Lower leg skin (tissue), 4 donors: ENCODE results near the gene CACNA1A. TPM values are rescaled to one million over a fixed set of nuclear protein-coding genes. Genes with fewer than 3 reads are reported as not detected.
"Not testable (repeated sequence)": the region's sequence is repeated elsewhere in the genome, so short reads cannot be mapped to it uniquely, and the experiment has no call there.

Experiments used
- DNase-seq, 2 donors: peaks; one replicate each; pipeline ENCODE4 v3.0.0-alpha.2; 2019; ENCODE audit warnings: low spot score in 2 of 2
- H3K4me3 ChIP-seq: fragments of 200-600 bp; sonication (generic); 2 replicates; pipeline ENCODE4 v1.5.1; 2017; ENCODE audit warnings: mild to moderate bottlenecking, low read depth; ENCODE audit not compliant: poor library complexity, severe bottlenecking
- CTCF ChIP-seq, 3 donors: fragments of 450-650 bp; IDR thresholded peaks; one replicate each; pipeline ENCODE4 v1.5.1; 2016; ENCODE audit warnings: antibody characterized with exemption in 3 of 3, mild to moderate bottlenecking in 3 of 3, moderate library complexity in 2 of 3
- POLR2A ChIP-seq, 2 donors: fragments of 450-650 bp; IDR thresholded peaks; one replicate each; pipeline ENCODE4 v1.6.1; 2016 to 2017; ENCODE audit warnings: antibody characterized with exemption in 2 of 2, mild to moderate bottlenecking in 1 of 2, moderate library complexity in 1 of 2
- WGBS, 2 donors: methylation state at CpG; one replicate each; pipeline ENCODE4 v1.1.5; 2018; 5-methylcytosine and 5-hydroxymethylcytosine counted together
- intact Hi-C: fragments of 100-400 bp; cut with DNase I; formaldehyde crosslinking; loops from one replicate; pipeline ENCODE4 v1.15.0; 2023; ENCODE audit warnings: low total_unique reads
- total RNA-seq, 4 donors: library from RNA; depleted of rRNA; stranded (reverse); fragments of >200 nt; gene quantifications; one replicate each; pipeline ENCODE4 v1.1.0, GENCODE V29; 2016

The CACNA1A gene
- total RNA-seq, 4 donors from 2014 or later, result 0.16 to 0.46 (median 0.22) TPM; not detected in 1

GRCh38 chr19:13262450-13262849 is 243.8 kb downstream of the CACNA1A start:
- DNase-seq, result no peak
- H3K4me3 ChIP-seq, result no peak overlapping the region
- TF ChIP-seq POLR2A (IDR thresholded peaks at IDR 0.05) (no peak), CTCF (IDR thresholded peaks at IDR 0.05) (peak in 1 of 3 donors; percentile 19)
- 55 to 58% methylated on average over 8 of the region's 8 CpGs for WGBS, 2 donors
- intact Hi-C loops, result loop anchor here (10.0 kb wide), 2 partner anchors 148 to 288 kb away; partner anchors contain the start of genes NACC1 and TRMT1

GRCh38 chr19:13260883-13261653 is 245.2 kb downstream of the CACNA1A start:
- TF ChIP-seq CTCF (IDR thresholded peaks at IDR 0.05) (no peak), POLR2A (IDR thresholded peaks at IDR 0.05) (no peak)
- WGBS, 2 donors, result 40 to 55% methylated on average over 9 of the region's 9 CpGs
- intact Hi-C loops, result loop anchor here (10.0 kb wide), 2 partner anchors 146 to 286 kb away; partner anchors contain the start of genes NACC1 and TRMT1
- DNase-seq, result peak in 1 of 2 donors; percentile 71
- H3K4me3 ChIP-seq, result no peak overlapping the region

- DNase-seq, result no peak
- no peak overlapping the region for H3K4me3 ChIP-seq
- intact Hi-C loops, result no loop called here
- TF ChIP-seq POLR2A (IDR thresholded peaks at IDR 0.05) (no peak), CTCF (IDR thresholded peaks at IDR 0.05) (no peak)
- 96 to 98% methylated on average over 2 of the region's 2 CpGs for WGBS, 2 donors
These were observed 249.4 kb downstream of the CACNA1A start for GRCh38 chr19:13256918-13257317.

GRCh38 chr19:13256398-13256797 is 249.9 kb downstream of the CACNA1A start:
- intact Hi-C loops, H3K4me3 ChIP-seq, DNase-seq: not testable (repeated sequence)
- 78 to 84% methylated on average over 1 of the region's 1 CpG for WGBS, 2 donors

GRCh38 chr19:13255719-13256059 is 250.6 kb downstream of the CACNA1A start:
- intact Hi-C loops, result no loop called here
- DNase-seq, result no peak
- H3K4me3 ChIP-seq, result no peak overlapping the region
- WGBS, 2 donors, result 70 to 72% methylated on average over 2 of the region's 2 CpGs
- TF ChIP-seq CTCF (IDR thresholded peaks at IDR 0.05) (no peak), POLR2A (IDR thresholded peaks at IDR 0.05) (no peak)

- no peak for TF ChIP-seq POLR2A (IDR thresholded peaks at IDR 0.05)
- TF ChIP-seq CTCF (IDR thresholded peaks at IDR 0.05), result no peak
- no peak for DNase-seq
- 85 to 88% methylated on average over 21 of the region's 21 CpGs for WGBS, 2 donors
- intact Hi-C loops, result no loop called here
- H3K4me3 ChIP-seq, result no peak overlapping the region
These were observed 251.1 kb downstream of the CACNA1A start for GRCh38 chr19:13255041-13255718.
